ENCODE results near the gene NFATC3. TPM values are rescaled to one million over a fixed set of nuclear protein-coding genes. Genes with fewer than 3 reads are reported as not detected.

NFATC3 gene
- total RNA-seq, 1 donor from 2014 or later = 24.7 TPM

- intact Hi-C loops (cut with micrococcal nuclease) = no loop called here
- DNase-seq (no peak), ATAC-seq (no peak)
Measured at GRCh38 chr16:68235108-68235886, 150.1 kb downstream of the NFATC3 start.

GRCh38 chr16:68235887-68236136 lies 150.6 kb downstream of the NFATC3 start, which contains the start of gene ESRP2:
Gene ESRP2, minus strand, starts transcription at chr16:68236127. Its CDS starts 82 bp downstream, at chr16:68236045.
- intact Hi-C loops (cut with micrococcal nuclease) = no loop called here
- no peak for ATAC-seq
- no peak for DNase-seq

- intact Hi-C loops (cut with micrococcal nuclease) = no loop called here
- DNase-seq = peak; percentile 60
- peak; percentile 0 for ATAC-seq
Measured at GRCh38 chr16:68236137-68236825, 151.1 kb downstream of the NFATC3 start.

GRCh38 chr16:68236826-68237242 lies 151.7 kb downstream of the NFATC3 start:
- no peak for DNase-seq
- intact Hi-C loops (cut with micrococcal nuclease) = no loop called here
- ATAC-seq = peak; percentile 0

GRCh38 chr16:68237243-68238028 lies 152.3 kb downstream of the NFATC3 start:
- ATAC-seq (peak; percentile 90), DNase-seq (peak; percentile 99)
- intact Hi-C loops (cut with micrococcal nuclease) = no loop called here

- ATAC-seq (no peak), DNase-seq (no peak)
- intact Hi-C loops (cut with micrococcal nuclease) = no loop called here
Measured at GRCh38 chr16:68238029-68238345, 152.8 kb downstream of the NFATC3 start.

GRCh38 chr16:68242085-68242484 lies 156.9 kb downstream of the NFATC3 start:
- DNase-seq (no peak), ATAC-seq (no peak)
- intact Hi-C loops (cut with micrococcal nuclease) = loop anchor here (5.0 kb wide), 1 partner anchor 85 kb away; no protein-coding TSS in a partner anchor

- intact Hi-C loops (cut with micrococcal nuclease) = loop anchor here (5.0 kb wide), 1 partner anchor 84 kb away; no protein-coding TSS in a partner anchor
Measured at GRCh38 chr16:68242926-68243858, 158.0 kb downstream of the NFATC3 start.

GRCh38 chr16:68244481-68244902 lies 159.3 kb downstream of the NFATC3 start:
- intact Hi-C loops (cut with micrococcal nuclease) = loop anchor here (5.0 kb wide), 1 partner anchor 83 kb away; no protein-coding TSS in a partner anchor
- ATAC-seq (no peak), DNase-seq (no peak)

More at GRCh38 chr16:68242926-68243858, 158.0 kb downstream of the NFATC3 start:
- DNase-seq = peak; percentile 11
- ATAC-seq = no peak

GRCh38 chr16:68244903-68245853 lies 160.0 kb downstream of the NFATC3 start, which contains the start of gene PLA2G15:
Gene PLA2G15, plus strand, starts transcription at chr16:68245373. Its CDS starts 54 bp downstream, at chr16:68245427.
- intact Hi-C loops (cut with micrococcal nuclease) = loop anchor here (5.0 kb wide), 1 partner anchor 82 kb away; no protein-coding TSS in a partner anchor
- peak; percentile 99 for DNase-seq
- ATAC-seq = peak; percentile 94

GRCh38 chr16:68246121-68246520 lies 161.0 kb downstream of the NFATC3 start:
- ATAC-seq = no peak
- intact Hi-C loops (cut with micrococcal nuclease) = no loop called here
- DNase-seq = peak; percentile 20

GRCh38 chr16:68246666-68247065 lies 161.5 kb downstream of the NFATC3 start:
- DNase-seq (peak; percentile 27), ATAC-seq (peak; percentile 10)
- intact Hi-C loops (cut with micrococcal nuclease) = no loop called here

GRCh38 chr16:68247400-68247799 lies 162.2 kb downstream of the NFATC3 start:
- ATAC-seq = peak; percentile 10
- DNase-seq = peak; percentile 45
- intact Hi-C loops (cut with micrococcal nuclease) = no loop called here

- ATAC-seq (no peak), DNase-seq (peak; percentile 30)
- intact Hi-C loops (cut with micrococcal nuclease) = no loop called here
Measured at GRCh38 chr16:68247932-68248331, 162.8 kb downstream of the NFATC3 start.

- no peak for ATAC-seq
- intact Hi-C loops (cut with micrococcal nuclease) = no loop called here
- DNase-seq = no peak
Measured at GRCh38 chr16:68249371-68249770, 164.2 kb downstream of the NFATC3 start.

- no peak for DNase-seq
- no peak for ATAC-seq
- intact Hi-C loops (cut with micrococcal nuclease) = no loop called here
Measured at GRCh38 chr16:68250951-68251350, 165.8 kb downstream of the NFATC3 start.

- ATAC-seq (peak; percentile 87), DNase-seq (peak; percentile 67)
- intact Hi-C loops (cut with micrococcal nuclease) = no loop called here
Measured at GRCh38 chr16:68251832-68252231, 166.7 kb downstream of the NFATC3 start.

All from left ventricle myocardium superior (tissue), 1 donor.